GM12878 (cell line): ENCODE results near the gene EDEM3. TPM values are rescaled to one million over a fixed set of nuclear protein-coding genes. Genes with fewer than 3 reads are reported as not detected.

Experiments used
- BCL11A ChIP-seq: IDR thresholded peaks from 2 replicates; pipeline ENCODE4 v1.6.1; 2011; ENCODE audit warnings: low read depth, low read length
- BCL3 ChIP-seq: IDR thresholded peaks from 2 replicates; pipeline ENCODE4 v1.6.1; 2011; ENCODE audit warnings: borderline replicate concordance, low read depth, mild to moderate bottlenecking, moderate library complexity, low read length; ENCODE audit not compliant: insufficient read depth, poor library complexity, severe bottlenecking
- BCLAF1 ChIP-seq: fragments of 450-650 bp; IDR thresholded peaks from 2 replicates; pipeline ENCODE4 v1.6.1; 2017; ENCODE audit warnings: antibody characterized with exemption, mild to moderate bottlenecking, moderate library complexity
- CHD1 ChIP-seq: IDR thresholded peaks from 2 replicates; pipeline ENCODE4 v1.6.1; 2012; ENCODE audit warnings: low read depth, low read length, improper control_type of control experiment
- CREM ChIP-seq: IDR thresholded peaks from 2 replicates; pipeline ENCODE4 v1.6.1; 2014; ENCODE audit warnings: antibody characterized with exemption, low read depth
- DPF2 ChIP-seq: fragments of 450-650 bp; IDR thresholded peaks from 2 replicates; pipeline ENCODE4 v1.6.1; 2017; ENCODE audit warnings: mild to moderate bottlenecking
- E2F4 ChIP-seq: IDR thresholded peaks from 2 replicates; pipeline ENCODE4 v1.6.1; 2012; ENCODE audit warnings: low read depth, low read length, improper control_type of control experiment
- E4F1 ChIP-seq: fragments of 450-650 bp; IDR thresholded peaks from 2 replicates; pipeline ENCODE4 v1.6.1; 2018; ENCODE audit warnings: borderline replicate concordance, mild to moderate bottlenecking; ENCODE audit not compliant: partially characterized antibody
- EGR1 ChIP-seq, 2 experiments: IDR thresholded peaks; 1 replicate in 1 of 2; 2 replicates in 1 of 2; pipeline ENCODE4 v1.6.1; 2011 to 2012; ENCODE audit warnings: low read depth in 2 of 2, low read length in 2 of 2, borderline replicate concordance in 1 of 2, mild to moderate bottlenecking in 1 of 2, moderate library complexity in 1 of 2
- IKZF2 ChIP-seq, 2 experiments: fragments of 450-650 bp; IDR thresholded peaks; 2 replicates each; pipeline ENCODE4 v1.6.1; 2017; ENCODE audit warnings: mild to moderate bottlenecking in 2 of 2, moderate library complexity in 2 of 2
- IRF3 ChIP-seq: fragments of 450-650 bp; IDR thresholded peaks from 2 replicates; pipeline ENCODE4 v1.6.1; 2014; ENCODE audit warnings: mild to moderate bottlenecking
- JUNB ChIP-seq: IDR thresholded peaks from 2 replicates; pipeline ENCODE4 v1.6.1; 2016; ENCODE audit warnings: antibody characterized with exemption, mild to moderate bottlenecking
- MEF2A ChIP-seq: IDR thresholded peaks from 2 replicates; pipeline ENCODE4 v1.6.1; 2011; ENCODE audit warnings: low read depth, mild to moderate bottlenecking, low read length, moderate library complexity; ENCODE audit not compliant: insufficient read depth
- NKRF ChIP-seq: fragments of 450-650 bp; conservative IDR thresholded peaks from 2 replicates; pipeline ENCODE4 v1.6.1; 2017; ENCODE audit warnings: mild to moderate bottlenecking, moderate library complexity
- PAX8 ChIP-seq: fragments of 450-650 bp; IDR thresholded peaks from 2 replicates; pipeline ENCODE4 v1.6.1; 2017; ENCODE audit warnings: mild to moderate bottlenecking, moderate library complexity
- POU2F2 ChIP-seq: IDR thresholded peaks from 3 replicates; pipeline ENCODE4 v1.6.1; 2011; ENCODE audit warnings: low read depth, mild to moderate bottlenecking, low read length, borderline replicate concordance
- TCF3 ChIP-seq: IDR thresholded peaks from 2 replicates; pipeline ENCODE4 v1.6.1; 2012; ENCODE audit warnings: low read depth, mild to moderate bottlenecking, low read length, borderline replicate concordance; ENCODE audit not compliant: insufficient read depth
- polyA plus RNA-seq, 11 experiments: library from polyadenylated mRNA; depleted of rRNA in 4 of 11; unstranded in 6 of 11; stranded (reverse) in 5 of 11; fragments of >200 nt; fragmentation: Nextera tagmentation in 4 of 11; fragmentation: Illumina TruSeq in 1 of 11; extraction: Ambion mirVana in 4 of 11; extraction: Trizol in 1 of 11; gene quantifications; 1 replicate in 1 of 11; 2 replicates in 10 of 11; pipeline versions ENCODE4 v1.2.1 to v1.2.3, GENCODE V29; 2011 to 2016; ENCODE audit warnings: inconsistent platforms in 2 of 11, missing spikeins in 2 of 11, low read depth in 1 of 11
- total RNA-seq, 4 experiments: library from RNA; depleted of rRNA in 3 of 4; stranded (reverse); fragments of >200 nt in 3 of 4; fragmentation: Illumina TruSeq in 1 of 4; extraction: Trizol in 1 of 4; gene quantifications; 2 replicates each; pipeline versions ENCODE4 v1.2.1 to v1.2.3, GENCODE V29; 2013 to 2021

EDEM3 gene
- total and polyA plus RNA-seq, 10 of the 15 experiments (the other 5 are each of a cell fraction or from before 2014, with no cell fraction given): 6.4 to 19.3 (median 14.3) TPM

- TF ChIP-seq POU2F2: no peak
- no peak; the same call in 1 of the 2 replicates for TF ChIP-seq E2F4
- TF ChIP-seq E4F1: no peak
- TF ChIP-seq IKZF2 (IDR thresholded peaks at IDR 0.05): peak in 1 of 2 experiments; percentile 16; a peak in 1 of 4 replicates
- no peak for TF ChIP-seq TCF3
- no peak for TF ChIP-seq BCLAF1
- no peak for TF ChIP-seq BCL3
- no peak for TF ChIP-seq CHD1
- 0 out of 2 replicates have a peak, but pooled peaks have one; percentile 74 for TF ChIP-seq DPF2
- no peak for TF ChIP-seq MEF2A
- peak; percentile 28; the same call in 1 of the 2 replicates for TF ChIP-seq CREM
- TF ChIP-seq IRF3: no peak
- TF ChIP-seq PAX8: no peak
- no peak for TF ChIP-seq BCL11A
- no peak for TF ChIP-seq NKRF
- no peak for TF ChIP-seq EGR1 (IDR thresholded peaks at IDR 0.05; ENCODE audit: borderline replicate concordance in 1 of 2, low read depth in 2 of 2, low read length in 2 of 2)
- no peak for TF ChIP-seq JUNB
These were observed 816 bp downstream of the EDEM3 start (continued) for GRCh38 chr1:184753608-184754475.
